HL-60 (cell line): ENCODE data around the gene LUZP1.

ENCODE experiments used
- DNase-seq, 2 experiments: peaks; one replicate each; pipeline ENCODE4 v3.0.0-alpha.2; 2010 to 2020; ENCODE audit warnings: low read depth in 1 of 2, low spot score in 1 of 2
- H3K27ac ChIP-seq: fragments of 250-450 bp; sonication (Bioruptor Pico); replicated peaks from 2 replicates; pipeline ENCODE4 v1.5.1; 2020; ENCODE audit warnings: mild to moderate bottlenecking, moderate library complexity
- H3K27me3 ChIP-seq: fragments of 250-450 bp; sonication (Bioruptor Pico); 2 replicates; pipeline ENCODE4 v1.5.1; 2021; ENCODE audit warnings: mild to moderate bottlenecking, moderate library complexity; ENCODE audit not compliant: insufficient read depth, poor library complexity, severe bottlenecking
- H3K4me3 ChIP-seq: replicated peaks from 2 replicates; pipeline ENCODE4 v1.5.1; 2011; ENCODE audit warnings: mild to moderate bottlenecking, control low read depth, low read length; ENCODE audit not compliant: insufficient read depth
- GABPA ChIP-seq: IDR thresholded peaks from 2 replicates; pipeline ENCODE4 v1.6.1; 2012; ENCODE audit warnings: low read depth
- POLR2AphosphoS5 ChIP-seq: IDR thresholded peaks from 2 replicates; pipeline ENCODE4 v1.6.1; 2012; ENCODE audit warnings: low read depth
- REST ChIP-seq: IDR thresholded peaks from 2 replicates; pipeline ENCODE4 v1.6.1; 2012; ENCODE audit warnings: low read depth; ENCODE audit not compliant: insufficient replicate concordance
- SPI1 ChIP-seq: IDR thresholded peaks from 2 replicates; pipeline ENCODE4 v1.6.1; 2012; ENCODE audit warnings: low read depth, mild to moderate bottlenecking, borderline replicate concordance
- TF ChIP-seq, protein P1 (sequence below): IDR thresholded peaks from one replicate; pipeline ENCODE4 v1.5.1; 2011; ENCODE audit warnings: low read length, control low read depth, inconsistent platforms; ENCODE audit not compliant: insufficient read depth

LUZP1 gene

GRCh38 chr1:23168079-23168444 is 594 bp downstream of the LUZP1 start:
- peak in 1 of 2 experiments; percentile 37 for DNase-seq
- Histone ChIP-seq H3K27ac (peak overlapping the region; percentile 62), H3K4me3 (peak overlapping the region; percentile 82), H3K27me3 (no peaks in the 10 kb centered on the region)
- TF ChIP-seq SPI1: peak; percentile 24; the same call in 1 of the 2 replicates
- TF ChIP-seq, protein P1, sequence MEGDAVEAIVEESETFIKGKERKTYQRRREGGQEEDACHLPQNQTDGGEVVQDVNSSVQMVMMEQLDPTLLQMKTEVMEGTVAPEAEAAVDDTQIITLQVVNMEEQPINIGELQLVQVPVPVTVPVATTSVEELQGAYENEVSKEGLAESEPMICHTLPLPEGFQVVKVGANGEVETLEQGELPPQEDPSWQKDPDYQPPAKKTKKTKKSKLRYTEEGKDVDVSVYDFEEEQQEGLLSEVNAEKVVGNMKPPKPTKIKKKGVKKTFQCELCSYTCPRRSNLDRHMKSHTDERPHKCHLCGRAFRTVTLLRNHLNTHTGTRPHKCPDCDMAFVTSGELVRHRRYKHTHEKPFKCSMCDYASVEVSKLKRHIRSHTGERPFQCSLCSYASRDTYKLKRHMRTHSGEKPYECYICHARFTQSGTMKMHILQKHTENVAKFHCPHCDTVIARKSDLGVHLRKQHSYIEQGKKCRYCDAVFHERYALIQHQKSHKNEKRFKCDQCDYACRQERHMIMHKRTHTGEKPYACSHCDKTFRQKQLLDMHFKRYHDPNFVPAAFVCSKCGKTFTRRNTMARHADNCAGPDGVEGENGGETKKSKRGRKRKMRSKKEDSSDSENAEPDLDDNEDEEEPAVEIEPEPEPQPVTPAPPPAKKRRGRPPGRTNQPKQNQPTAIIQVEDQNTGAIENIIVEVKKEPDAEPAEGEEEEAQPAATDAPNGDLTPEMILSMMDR: no peak
- no peak for TF ChIP-seq GABPA
- no peak for TF ChIP-seq REST

- H3K27me3 ChIP-seq: no peaks in the 10 kb centered on the region
- DNase-seq: peak in 1 of 2 experiments; percentile 59
- H3K27ac ChIP-seq: peak overlapping the region; percentile 34
- TF ChIP-seq REST (no peak), GABPA (no peak), POLR2AphosphoS5 (no peak), SPI1 (no peak)
- TF ChIP-seq, protein P1: no peak
- H3K4me3 ChIP-seq: peak overlapping the region; percentile 82
Measured at GRCh38 chr1:23167353-23168078, 1.1 kb downstream of the LUZP1 start.

GRCh38 chr1:23166854-23167253 is 1.8 kb downstream of the LUZP1 start:
- no peak for DNase-seq
- Histone ChIP-seq H3K4me3 (peak overlapping the region; percentile 82; the same call in 1 of the 2 replicates), H3K27ac (no peak overlapping the region), H3K27me3 (no peaks in the 10 kb centered on the region)
- no peak for TF ChIP-seq GABPA

- DNase-seq: no peak
- Histone ChIP-seq H3K4me3 (no peak overlapping the region), H3K27ac (no peak overlapping the region), H3K27me3 (no peaks in the 10 kb centered on the region)
- TF ChIP-seq REST: no peak
- TF ChIP-seq SPI1: no peak
- TF ChIP-seq POLR2AphosphoS5: no peak
- TF ChIP-seq, protein P1: no peak
- no peak for TF ChIP-seq GABPA
Measured at GRCh38 chr1:23163395-23163794, 5.3 kb downstream of the LUZP1 start.
